Measurements from ENCODE around the gene PNMA3.
"Not testable (repeated sequence)": the region's sequence is repeated elsewhere in the genome, so short reads cannot be mapped to it uniquely, and the experiment has no call there.

Gene PNMA3, protein sequence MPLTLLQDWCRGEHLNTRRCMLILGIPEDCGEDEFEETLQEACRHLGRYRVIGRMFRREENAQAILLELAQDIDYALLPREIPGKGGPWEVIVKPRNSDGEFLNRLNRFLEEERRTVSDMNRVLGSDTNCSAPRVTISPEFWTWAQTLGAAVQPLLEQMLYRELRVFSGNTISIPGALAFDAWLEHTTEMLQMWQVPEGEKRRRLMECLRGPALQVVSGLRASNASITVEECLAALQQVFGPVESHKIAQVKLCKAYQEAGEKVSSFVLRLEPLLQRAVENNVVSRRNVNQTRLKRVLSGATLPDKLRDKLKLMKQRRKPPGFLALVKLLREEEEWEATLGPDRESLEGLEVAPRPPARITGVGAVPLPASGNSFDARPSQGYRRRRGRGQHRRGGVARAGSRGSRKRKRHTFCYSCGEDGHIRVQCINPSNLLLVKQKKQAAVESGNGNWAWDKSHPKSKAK

GRCh38 chrX:153055871-153056749 lies at the start of gene PNMA3:
PNMA3 (plus strand) TSS chrX:153056470; CDS start chrX:153057056, 586 bp downstream.
- DNase-seq, result no peak

DNA sequence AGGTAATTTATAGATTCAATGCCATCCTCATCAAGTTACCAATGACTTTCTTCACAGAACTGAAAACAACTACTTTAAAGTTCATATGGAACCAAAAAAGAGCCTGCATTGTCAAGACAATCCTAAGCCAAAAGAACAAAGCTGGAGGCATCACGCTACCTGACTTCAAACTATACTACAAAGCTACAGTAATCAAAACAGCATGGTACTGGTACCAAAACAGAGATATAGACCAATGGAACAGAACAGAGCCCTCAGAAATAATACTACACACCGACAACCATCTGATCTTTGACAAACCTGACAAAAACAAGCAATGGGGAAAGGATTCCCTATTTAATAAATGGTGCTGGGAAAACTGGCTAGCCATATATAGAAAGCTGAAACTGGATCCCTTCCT lies 39.1 kb upstream of the PNMA3 start:
- DNase-seq, result not testable (repeated sequence)

DNA sequence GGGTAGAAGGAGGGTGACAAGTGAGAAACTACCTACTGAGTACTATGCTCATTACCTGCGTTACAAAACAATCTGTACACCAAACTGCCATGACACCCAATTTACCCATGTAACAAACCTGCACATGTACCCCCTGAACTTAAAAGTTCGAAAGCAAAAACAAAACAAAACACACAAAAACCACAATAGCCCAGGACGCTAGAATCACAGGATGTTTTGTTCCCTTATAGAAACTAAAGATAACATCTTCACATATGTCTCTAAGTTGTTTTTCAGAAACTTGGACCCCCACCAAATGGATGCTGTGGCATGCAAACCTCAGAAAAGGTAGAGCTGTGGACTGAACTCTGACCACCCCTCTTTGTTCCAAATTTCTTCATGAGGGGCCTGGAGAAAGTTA lies 37.1 kb upstream of the PNMA3 start:
- no peak for DNase-seq

DNA sequence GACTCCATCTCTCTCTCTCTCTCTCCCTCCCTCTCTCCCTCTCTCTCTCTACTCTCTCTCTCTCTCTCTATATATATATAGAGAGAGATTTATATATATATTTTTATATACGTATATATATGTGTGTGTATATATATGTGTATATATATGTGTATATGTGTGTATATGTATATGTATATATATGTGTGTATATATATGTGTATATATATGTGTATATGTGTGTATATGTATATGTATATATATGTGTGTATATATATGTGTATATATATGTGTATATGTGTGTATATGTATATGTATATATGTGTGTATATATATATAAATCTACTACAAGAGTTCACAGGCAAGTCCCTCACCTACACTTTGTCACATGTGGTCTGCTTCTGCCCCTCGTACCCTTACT lies 29.8 kb upstream of the PNMA3 start:
- DNase-seq, result not testable (repeated sequence)

GRCh38 chrX:153028487-153028886 lies 27.8 kb upstream of the PNMA3 start:
- not testable (repeated sequence) for DNase-seq

- no peak for DNase-seq
These were observed 27.1 kb upstream of the PNMA3 start for GRCh38 chrX:153029162-153029561.

DNA sequence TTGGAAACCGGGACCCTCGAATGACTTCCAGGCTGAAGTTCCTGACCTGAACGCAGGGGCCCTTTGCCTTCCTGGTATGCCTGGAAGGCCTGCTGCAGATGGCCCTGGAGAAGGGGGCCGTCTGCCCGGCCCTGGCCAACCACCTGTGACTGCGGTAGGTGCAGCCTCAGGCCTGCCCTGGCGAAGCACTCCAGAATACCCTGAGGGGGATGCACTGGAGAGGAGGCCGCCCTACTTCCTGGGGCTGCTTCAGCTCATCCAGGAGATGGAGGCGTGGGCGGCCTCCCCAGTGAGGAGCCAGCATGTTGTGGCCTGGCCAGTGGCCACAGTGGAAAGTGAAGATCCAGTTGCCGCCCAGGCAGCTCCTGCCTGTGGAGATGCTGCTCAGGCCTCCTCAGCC lies 26.4 kb upstream of the PNMA3 start:
- no peak for DNase-seq

GRCh38 chrX:153030801-153031200 lies 25.5 kb upstream of the PNMA3 start:
- no peak for DNase-seq

- DNase-seq, result no peak
These were observed 23.7 kb upstream of the PNMA3 start for GRCh38 chrX:153032397-153033118.

- DNase-seq, result no peak
These were observed 7.2 kb upstream of the PNMA3 start for GRCh38 chrX:153049093-153049492.

DNA sequence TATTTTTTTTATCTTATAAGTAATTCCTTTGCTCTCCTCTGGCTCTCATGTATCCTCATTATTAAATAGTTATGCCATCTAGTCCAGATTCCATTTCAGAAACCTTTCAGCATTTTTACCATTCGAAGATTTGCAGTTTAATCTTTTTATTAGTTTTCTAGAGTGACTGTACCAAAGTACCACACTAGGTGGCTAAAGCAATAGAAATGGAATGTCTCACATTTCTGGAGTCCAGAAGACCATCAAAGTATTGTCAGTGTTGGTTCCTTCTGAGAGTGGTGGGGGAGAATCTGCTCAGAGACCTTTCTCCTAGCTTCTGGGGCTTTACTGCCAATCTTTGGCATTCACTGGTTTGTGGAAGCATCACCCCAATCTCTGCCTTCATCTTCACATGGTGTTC lies 3.7 kb upstream of the PNMA3 start:
- no peak for DNase-seq

DNA sequence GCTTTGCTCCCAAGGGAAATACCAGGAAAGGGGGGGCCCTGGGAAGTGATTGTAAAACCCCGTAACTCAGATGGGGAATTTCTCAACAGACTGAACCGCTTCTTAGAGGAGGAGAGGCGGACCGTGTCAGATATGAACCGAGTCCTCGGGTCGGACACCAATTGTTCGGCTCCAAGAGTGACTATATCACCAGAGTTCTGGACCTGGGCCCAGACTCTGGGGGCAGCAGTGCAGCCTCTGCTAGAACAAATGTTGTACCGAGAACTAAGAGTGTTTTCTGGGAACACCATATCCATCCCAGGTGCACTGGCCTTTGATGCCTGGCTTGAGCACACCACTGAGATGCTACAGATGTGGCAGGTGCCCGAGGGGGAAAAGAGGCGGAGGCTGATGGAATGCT lies 1.0 kb downstream of the PNMA3 start:
- no peak for DNase-seq

- DNase-seq, result no peak
These were observed 3.2 kb downstream of the PNMA3 start for GRCh38 chrX:153059191-153060094.

DNA sequence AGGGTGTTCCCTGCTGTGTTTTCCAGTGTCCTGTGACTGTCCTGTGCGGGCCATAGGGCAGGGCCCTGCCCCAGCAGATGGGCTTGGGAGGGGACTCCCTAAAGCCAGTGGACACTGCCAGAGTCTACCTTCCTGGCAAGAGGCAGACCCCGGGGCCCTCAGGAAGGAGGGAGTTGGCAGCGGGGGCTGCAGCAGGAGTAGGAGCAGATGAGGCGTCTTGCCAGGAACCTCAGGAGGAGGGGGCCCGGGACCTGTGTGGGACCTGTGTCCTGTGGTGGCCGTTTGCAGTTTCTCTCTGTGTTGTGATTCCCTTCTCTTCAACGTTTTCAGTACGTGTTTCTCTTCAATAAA lies 3.8 kb downstream of the PNMA3 start:
- no peak for DNase-seq

DNA sequence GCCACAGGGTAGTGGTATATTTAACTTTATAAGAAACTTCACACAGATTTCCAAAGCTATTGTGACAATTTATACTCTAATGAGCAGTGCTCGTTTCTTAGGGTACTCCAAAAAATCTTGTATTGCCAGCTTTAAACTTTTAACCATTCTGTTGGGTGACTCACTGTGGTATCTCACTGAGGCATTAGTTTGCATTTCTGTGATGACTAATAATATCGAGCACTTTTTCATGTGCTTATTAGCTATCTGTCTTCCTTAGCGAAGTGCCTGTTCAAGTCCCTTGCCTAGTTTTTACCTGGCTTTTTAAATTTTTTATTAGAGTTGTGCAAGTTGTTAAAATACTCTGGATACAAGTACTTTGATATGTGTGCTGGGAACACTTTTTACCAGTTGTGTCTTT lies 5.5 kb downstream of the PNMA3 start:
- no peak for DNase-seq

GRCh38 chrX:153063315-153063714 lies 7.0 kb downstream of the PNMA3 start:
- no peak for DNase-seq

DNA sequence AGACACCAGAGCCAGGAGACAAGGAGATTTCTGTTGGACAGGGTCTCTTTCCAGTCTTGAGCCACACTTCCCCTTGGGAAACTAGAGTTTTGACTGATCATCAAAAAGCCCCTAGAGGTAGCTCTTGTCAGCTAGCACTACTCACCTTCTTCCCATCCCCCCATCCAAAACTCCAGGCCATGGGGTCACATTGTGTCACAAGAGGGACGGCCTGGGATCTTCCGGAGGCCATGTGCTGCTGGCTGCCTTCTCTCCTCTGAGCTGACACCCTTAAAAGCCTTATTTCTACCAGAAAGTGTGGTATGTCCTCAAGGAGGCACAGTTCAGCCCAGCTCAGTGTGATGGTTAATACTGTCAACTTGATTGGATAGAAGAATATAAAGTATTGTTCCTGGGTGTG lies 7.8 kb downstream of the PNMA3 start:
- no peak for DNase-seq

- DNase-seq, result no peak
These were observed 9.1 kb downstream of the PNMA3 start for GRCh38 chrX:153065389-153065788.

DNA sequence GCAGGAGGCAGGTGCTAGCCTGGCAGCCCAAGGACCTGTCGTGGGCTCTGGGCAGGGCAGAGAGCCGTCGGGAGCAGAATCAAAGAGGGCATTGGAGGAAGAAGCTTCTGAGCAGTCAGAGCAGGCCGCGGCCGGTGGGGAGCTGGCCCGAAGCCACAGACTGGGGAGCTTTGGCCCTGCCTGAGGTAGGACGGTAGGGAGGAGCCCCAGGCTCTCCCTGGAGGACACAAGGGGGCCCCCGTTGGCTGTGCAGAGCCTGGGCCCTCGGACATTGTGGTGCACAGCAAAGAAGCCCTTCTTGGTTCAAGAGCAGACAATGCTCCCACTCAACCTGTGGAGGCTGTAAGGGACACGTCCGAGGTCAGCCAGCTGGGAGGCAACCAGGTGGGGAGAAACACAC lies 10.1 kb downstream of the PNMA3 start:
- not testable (repeated sequence) for DNase-seq

- DNase-seq, result not testable (repeated sequence)
These were observed 15.8 kb downstream of the PNMA3 start, which contains the start of gene PNMA6A for GRCh38 chrX:153071909-153072583. PNMA6A (plus strand) TSS chrX:153072454; CDS start chrX:153073063, 609 bp downstream.

GRCh38 chrX:153073331-153073730 lies 17.1 kb downstream of the PNMA3 start:
- DNase-seq, result not testable (repeated sequence)
